Vagina (tissue), 2 donors: ENCODE results near the gene MCM7.

Source experiments
- CTCF ChIP-seq, 3 experiments: fragments of 450-650 bp in 2 of 3; fragments of 200-600 bp in 1 of 3; sonication (generic) in 1 of 3; IDR thresholded peaks; one replicate each; pipeline ENCODE4 v1.5.1; 2017 to 2019; ENCODE audit warnings: antibody characterized with exemption in 3 of 3, mild to moderate bottlenecking in 2 of 3, moderate library complexity in 2 of 3
- POLR2A ChIP-seq, 2 donors: fragments of 450-650 bp; IDR thresholded peaks; one replicate each; pipeline ENCODE4 v1.6.1; 2017; ENCODE audit warnings: antibody characterized with exemption in 2 of 2, mild to moderate bottlenecking in 2 of 2, moderate library complexity in 2 of 2
- POLR2AphosphoS5 ChIP-seq, 2 donors: sonication (generic); formaldehyde crosslinking; IDR thresholded peaks; one replicate each; pipeline ENCODE4 v1.9.0; 2017; ENCODE audit warnings: antibody characterized with exemption in 2 of 2, mild to moderate bottlenecking in 2 of 2, low read depth in 1 of 2; ENCODE audit not compliant: insufficient read depth in 1 of 2

DNA sequence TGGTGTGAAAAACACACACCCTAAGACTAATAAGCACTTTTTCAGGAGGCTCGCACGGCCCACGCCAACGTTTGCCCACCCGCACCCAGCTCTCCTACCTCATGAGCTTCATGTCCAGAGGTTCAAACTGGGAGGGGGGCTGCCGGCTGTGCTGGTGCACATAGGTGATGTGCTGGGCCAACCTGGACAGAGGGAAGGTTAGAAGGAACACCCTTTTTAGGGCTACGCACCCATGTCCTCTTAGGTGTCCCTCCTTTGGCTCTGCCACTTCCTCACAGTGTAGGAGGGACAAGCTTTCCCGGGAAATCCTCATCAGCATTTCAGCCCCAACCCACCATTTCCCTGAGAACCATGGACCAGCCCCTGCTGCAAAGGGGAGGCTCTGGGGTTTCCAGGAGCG, 5.9 kb downstream of the MCM7 start:
- TF ChIP-seq CTCF (IDR thresholded peaks at IDR 0.05) (no peak), POLR2A (IDR thresholded peaks at IDR 0.05) (no peak), POLR2AphosphoS5 (IDR thresholded peaks at IDR 0.05; ENCODE audit: insufficient read depth in 1 of 2, low read depth in 1 of 2) (no peak)
